GM12878 (cell line): ENCODE measurements around the gene KRT80.

Experiments used
- CHD2 ChIP-seq: IDR thresholded peaks from 2 replicates; pipeline ENCODE4 v1.6.1; 2011; ENCODE audit warnings: low read depth, low read length, improper control_type of control experiment, borderline replicate concordance
- EZH2 ChIP-seq: IDR thresholded peaks from 2 replicates; pipeline ENCODE4 v1.6.1; 2012; ENCODE audit warnings: low read depth, mild to moderate bottlenecking, control low read depth, inconsistent platforms, low read length, borderline replicate concordance; ENCODE audit not compliant: control insufficient read depth
- JUNB ChIP-seq: IDR thresholded peaks from 2 replicates; pipeline ENCODE4 v1.6.1; 2016; ENCODE audit warnings: antibody characterized with exemption, mild to moderate bottlenecking
- PAX5 ChIP-seq: IDR thresholded peaks from 2 replicates; pipeline ENCODE4 v1.6.1; 2011; ENCODE audit warnings: low read depth, low read length, borderline replicate concordance
- POLR2A ChIP-seq: IDR thresholded peaks from 2 replicates; pipeline ENCODE4 v1.6.1; 2011; ENCODE audit warnings: low read depth, mild to moderate bottlenecking, low read length
- POLR2AphosphoS5 ChIP-seq: IDR thresholded peaks from 2 replicates; pipeline ENCODE4 v1.6.1; 2011; ENCODE audit warnings: mild to moderate bottlenecking, low read length, inconsistent platforms
- SP1 ChIP-seq: IDR thresholded peaks from one replicate; pipeline ENCODE4 v1.6.1; 2011; ENCODE audit warnings: low read depth, low read length
- STAT3 ChIP-seq: IDR thresholded peaks from 2 replicates; pipeline ENCODE4 v1.6.1; 2011; ENCODE audit warnings: low read depth, low read length, improper control_type of control experiment
- ZNF384 ChIP-seq: IDR thresholded peaks from 2 replicates; pipeline ENCODE4 v1.6.1; 2012; ENCODE audit warnings: low read depth, mild to moderate bottlenecking, low read length, improper control_type of control experiment, borderline replicate concordance
- TF ChIP-seq, protein P1 (sequence below), 3 experiments: IDR thresholded peaks in 2 of 3; conservative IDR thresholded peaks in 1 of 3; 2 replicates each; pipeline ENCODE4 v1.5.1; 2011; ENCODE audit warnings: low read depth in 3 of 3, low read length in 3 of 3, mild to moderate bottlenecking in 3 of 3, control low read depth in 2 of 3, moderate library complexity in 2 of 3, inconsistent platforms in 1 of 3, mixed read lengths in 1 of 3; ENCODE audit not compliant: control insufficient read depth in 2 of 3, insufficient read depth in 1 of 3; ENCODE audit errors: extremely low read depth in 1 of 3
- TF ChIP-seq, protein P2 (sequence below): IDR thresholded peaks from 2 replicates; pipeline ENCODE4 v1.6.1; 2011; ENCODE audit warnings: borderline replicate concordance, low read depth, mild to moderate bottlenecking, moderate library complexity, mixed read lengths, low read length; ENCODE audit not compliant: insufficient read depth; ENCODE audit errors: extremely low read length
- TF ChIP-seq, protein P3 (sequence below): IDR thresholded peaks from 2 replicates; pipeline ENCODE4 v1.6.1; 2011; ENCODE audit warnings: borderline replicate concordance, low read depth, mild to moderate bottlenecking, moderate library complexity, low read length; ENCODE audit not compliant: insufficient read depth, poor library complexity, severe bottlenecking

DNA sequence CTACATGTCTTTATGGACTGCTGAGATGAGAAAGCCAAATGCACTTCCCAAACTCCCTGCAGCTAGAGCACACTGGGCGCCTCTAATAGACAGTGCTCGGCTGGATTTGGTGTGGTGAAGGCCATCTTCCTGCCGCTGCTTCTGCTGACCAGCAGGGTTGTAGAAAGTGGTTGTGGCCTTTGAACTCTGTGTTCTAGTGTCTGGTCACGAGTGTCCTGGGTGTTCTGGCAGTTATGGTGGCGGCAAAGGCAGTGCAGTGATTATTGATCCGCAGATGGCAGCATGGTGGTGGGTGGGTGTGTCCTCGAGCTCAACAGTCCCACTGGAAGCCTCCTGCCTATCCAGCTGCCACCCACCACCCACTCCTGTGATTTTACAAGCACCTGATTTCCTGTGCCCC, 68.9 kb downstream of the KRT80 start:
- TF ChIP-seq CHD2 (no peak), POLR2A (no peak), ZNF384 (no peak), POLR2AphosphoS5 (no peak), JUNB (no peak), PAX5 (no peak), STAT3 (no peak), EZH2 (no peak), SP1 (no peak)
- TF ChIP-seq, protein P1, sequence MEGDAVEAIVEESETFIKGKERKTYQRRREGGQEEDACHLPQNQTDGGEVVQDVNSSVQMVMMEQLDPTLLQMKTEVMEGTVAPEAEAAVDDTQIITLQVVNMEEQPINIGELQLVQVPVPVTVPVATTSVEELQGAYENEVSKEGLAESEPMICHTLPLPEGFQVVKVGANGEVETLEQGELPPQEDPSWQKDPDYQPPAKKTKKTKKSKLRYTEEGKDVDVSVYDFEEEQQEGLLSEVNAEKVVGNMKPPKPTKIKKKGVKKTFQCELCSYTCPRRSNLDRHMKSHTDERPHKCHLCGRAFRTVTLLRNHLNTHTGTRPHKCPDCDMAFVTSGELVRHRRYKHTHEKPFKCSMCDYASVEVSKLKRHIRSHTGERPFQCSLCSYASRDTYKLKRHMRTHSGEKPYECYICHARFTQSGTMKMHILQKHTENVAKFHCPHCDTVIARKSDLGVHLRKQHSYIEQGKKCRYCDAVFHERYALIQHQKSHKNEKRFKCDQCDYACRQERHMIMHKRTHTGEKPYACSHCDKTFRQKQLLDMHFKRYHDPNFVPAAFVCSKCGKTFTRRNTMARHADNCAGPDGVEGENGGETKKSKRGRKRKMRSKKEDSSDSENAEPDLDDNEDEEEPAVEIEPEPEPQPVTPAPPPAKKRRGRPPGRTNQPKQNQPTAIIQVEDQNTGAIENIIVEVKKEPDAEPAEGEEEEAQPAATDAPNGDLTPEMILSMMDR (IDR thresholded peaks at IDR 0.05 in 2 of 3, conservative IDR thresholded peaks at IDR 0.05 in 1 of 3; ENCODE audit: control insufficient read depth in 2 of 3, extremely low read depth in 1 of 3, insufficient read depth in 1 of 3, low read depth in 3 of 3, low read length in 3 of 3), result no peak
- TF ChIP-seq, protein P2, sequence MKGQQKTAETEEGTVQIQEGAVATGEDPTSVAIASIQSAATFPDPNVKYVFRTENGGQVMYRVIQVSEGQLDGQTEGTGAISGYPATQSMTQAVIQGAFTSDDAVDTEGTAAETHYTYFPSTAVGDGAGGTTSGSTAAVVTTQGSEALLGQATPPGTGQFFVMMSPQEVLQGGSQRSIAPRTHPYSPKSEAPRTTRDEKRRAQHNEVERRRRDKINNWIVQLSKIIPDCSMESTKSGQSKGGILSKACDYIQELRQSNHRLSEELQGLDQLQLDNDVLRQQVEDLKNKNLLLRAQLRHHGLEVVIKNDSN, result no peak
- TF ChIP-seq, protein P3, sequence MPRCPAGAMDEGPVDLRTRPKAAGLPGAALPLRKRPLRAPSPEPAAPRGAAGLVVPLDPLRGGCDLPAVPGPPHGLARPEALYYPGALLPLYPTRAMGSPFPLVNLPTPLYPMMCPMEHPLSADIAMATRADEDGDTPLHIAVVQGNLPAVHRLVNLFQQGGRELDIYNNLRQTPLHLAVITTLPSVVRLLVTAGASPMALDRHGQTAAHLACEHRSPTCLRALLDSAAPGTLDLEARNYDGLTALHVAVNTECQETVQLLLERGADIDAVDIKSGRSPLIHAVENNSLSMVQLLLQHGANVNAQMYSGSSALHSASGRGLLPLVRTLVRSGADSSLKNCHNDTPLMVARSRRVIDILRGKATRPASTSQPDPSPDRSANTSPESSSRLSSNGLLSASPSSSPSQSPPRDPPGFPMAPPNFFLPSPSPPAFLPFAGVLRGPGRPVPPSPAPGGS, result no peak
